ENCODE measurements around the gene TBX15.

DNA sequence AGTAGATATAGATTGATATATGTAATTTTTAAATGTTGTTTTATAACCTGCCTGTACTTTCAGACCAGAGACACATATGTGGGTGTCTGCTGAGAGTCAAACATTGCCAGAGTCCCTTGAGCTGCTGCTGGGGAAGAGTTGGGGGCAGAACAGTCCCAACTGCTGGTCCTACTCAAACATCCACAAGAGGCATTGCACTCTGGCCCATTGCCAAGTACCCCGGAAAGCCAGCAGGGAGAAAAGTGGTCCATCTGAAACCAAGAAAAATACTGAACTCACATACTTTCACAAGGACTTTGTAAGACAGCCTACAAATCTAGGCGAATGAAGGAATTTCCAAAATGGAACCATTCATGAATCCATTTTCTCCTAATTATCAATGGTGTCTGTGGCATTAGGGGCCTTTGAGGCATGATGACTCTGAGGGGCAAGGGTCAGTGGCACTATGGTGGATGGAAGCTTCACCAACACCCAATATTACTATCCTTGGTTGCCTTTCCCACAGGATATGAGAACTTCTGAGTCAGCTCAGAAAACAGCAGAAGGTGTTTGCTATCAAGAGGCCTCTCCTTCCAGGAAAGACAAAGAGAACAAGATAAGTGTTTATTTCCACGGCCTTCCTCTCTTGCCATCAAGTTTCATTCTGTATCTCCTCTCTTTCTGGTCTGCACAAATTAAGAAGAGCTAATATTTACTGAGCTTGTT lies 7.3 kb upstream of the TBX15 start:
- TF ChIP-seq CTCF (IDR thresholded peaks at IDR 0.05; ENCODE audit: low read depth, low read length): no peak
- TF ChIP-seq EZH2phosphoT487 (IDR thresholded peaks at IDR 0.05; ENCODE audit: low read depth): no peak

All from OCI-LY3 (cell line).